ENCODE measurements around the gene ENOPH1. TPM values are rescaled to one million over a fixed set of nuclear protein-coding genes. Genes with fewer than 3 reads are reported as not detected.
"Not testable (repeated sequence)": the region's sequence is repeated elsewhere in the genome, so short reads cannot be mapped to it uniquely, and the experiment has no call there.

Gene ENOPH1
- total RNA-seq, 1 experiment from 2014 or later: 59.4 TPM

DNA sequence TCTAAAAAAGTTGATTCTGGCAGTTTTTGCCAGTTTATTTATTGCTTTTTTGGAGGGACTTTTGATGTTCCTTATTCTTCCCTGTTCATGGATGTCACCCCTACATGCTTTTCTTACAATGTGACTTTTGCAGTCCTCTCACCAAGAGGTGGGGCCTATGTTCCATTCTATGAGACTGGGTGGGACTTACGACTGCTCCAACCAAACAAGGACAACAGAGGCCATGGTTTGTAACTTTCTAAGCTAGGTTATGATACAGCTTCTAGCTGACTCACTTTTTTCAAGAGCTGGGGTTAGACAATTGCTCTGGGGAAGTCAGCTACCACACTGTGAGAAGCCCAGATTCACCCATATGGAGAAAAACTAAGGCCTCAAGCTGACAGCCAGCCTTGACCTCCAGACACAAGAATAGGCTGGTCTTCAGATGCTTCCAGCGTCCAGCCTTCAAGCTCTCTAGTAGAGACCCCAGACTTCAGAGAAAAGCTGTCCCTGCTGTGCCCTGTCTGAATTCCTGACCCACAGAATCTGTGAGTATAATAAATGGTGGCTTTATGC, 39.5 kb downstream of the ENOPH1 start:
- peak; percentile 62 for DNase-seq (ENCODE audit: low read depth)

DNA sequence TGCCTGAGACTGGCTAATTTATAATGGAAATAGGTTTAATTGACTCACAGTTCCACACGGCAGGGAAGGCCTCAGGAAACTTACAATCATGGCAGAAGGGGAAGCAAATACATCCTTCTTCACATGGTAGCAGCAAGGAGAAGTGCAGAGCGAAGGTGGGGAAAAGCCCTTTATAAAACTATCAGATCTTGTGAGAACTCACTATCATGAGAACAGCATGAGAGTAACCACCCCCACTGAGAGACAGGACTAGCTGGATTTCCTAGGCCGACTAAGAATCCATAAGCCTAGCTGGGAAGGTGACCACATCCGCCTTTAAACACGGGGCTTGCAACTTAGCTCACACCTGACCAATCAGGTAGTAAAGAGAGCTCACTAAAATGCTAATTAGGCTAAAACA, 42.7 kb downstream of the ENOPH1 start:
- not testable (repeated sequence) for DNase-seq (ENCODE audit: low read depth)

GRCh38 chr4:82473621-82474164, 43.3 kb downstream of the ENOPH1 start:
- no peak for DNase-seq (ENCODE audit: low read depth)

GRCh38 chr4:82475931-82476330, 45.5 kb downstream of the ENOPH1 start:
- not testable (repeated sequence) for DNase-seq (ENCODE audit: low read depth)

DNA sequence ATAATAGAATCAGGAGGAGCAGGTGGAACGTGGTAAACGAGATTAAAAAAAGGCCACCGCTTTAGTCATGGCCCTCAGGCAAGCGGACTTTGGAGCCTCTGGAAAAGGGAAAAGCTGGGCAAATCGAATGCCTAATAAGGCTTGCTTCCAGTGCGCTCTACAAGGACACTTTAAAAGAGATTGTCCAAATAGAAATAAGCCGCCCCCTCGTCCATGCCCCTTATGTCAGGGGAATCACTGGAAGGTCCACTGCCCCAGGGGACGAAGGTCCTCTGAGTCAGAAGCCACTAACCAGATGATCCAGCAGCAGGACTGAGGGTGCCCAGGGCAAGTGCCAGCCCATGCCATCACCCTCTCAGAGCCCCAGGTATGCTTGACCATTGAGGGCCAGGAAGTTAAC, 47.1 kb downstream of the ENOPH1 start:
- not testable (repeated sequence) for DNase-seq (ENCODE audit: low read depth)

DNA sequence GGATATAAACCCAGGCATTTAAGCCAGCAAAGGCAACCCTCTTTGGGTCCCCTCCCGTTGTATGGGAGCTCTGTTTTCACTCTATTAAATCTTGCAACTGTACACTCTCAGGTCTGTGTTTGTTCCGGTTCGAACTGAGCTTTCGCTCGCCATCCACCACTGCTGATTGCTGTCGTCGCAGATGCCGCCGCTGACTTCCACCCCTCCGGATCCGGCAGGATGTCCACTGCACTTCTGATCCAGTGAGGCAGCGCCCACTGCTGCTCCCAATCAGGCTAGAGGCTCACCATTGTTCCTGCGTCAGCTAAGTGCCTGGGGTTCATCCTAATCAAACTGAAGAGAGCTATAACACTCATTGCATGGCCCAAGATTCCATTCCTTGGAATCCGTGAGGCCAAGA, 49.2 kb downstream of the ENOPH1 start:
- no peak for DNase-seq (ENCODE audit: low read depth)

GRCh38 chr4:82480771-82481505, 50.5 kb downstream of the ENOPH1 start:
- DNase-seq (ENCODE audit: low read depth): no peak

GRCh38 chr4:82481506-82481840, 51.1 kb downstream of the ENOPH1 start:
- DNase-seq (ENCODE audit: low read depth): no peak

DNA sequence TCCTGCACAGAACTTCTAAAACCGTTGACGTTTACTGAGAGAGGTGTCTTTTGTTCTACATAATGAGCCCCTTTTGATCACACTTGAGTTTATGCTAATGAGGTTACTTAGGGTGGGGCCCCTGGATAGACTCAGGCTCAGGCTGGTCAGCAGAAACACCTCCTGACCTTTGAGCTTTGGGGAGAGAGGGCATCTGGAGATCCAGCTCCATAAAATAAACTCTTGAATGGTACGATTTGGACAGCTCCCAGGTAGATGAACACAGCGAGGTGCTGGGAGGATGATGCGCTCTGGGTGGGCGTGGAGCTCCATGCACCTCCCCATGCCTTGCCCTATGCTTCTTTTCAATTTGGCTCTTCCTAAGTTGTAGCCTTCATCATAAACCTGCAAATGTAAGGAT, 52.0 kb downstream of the ENOPH1 start:
- no peak for DNase-seq (ENCODE audit: low read depth)

DNA sequence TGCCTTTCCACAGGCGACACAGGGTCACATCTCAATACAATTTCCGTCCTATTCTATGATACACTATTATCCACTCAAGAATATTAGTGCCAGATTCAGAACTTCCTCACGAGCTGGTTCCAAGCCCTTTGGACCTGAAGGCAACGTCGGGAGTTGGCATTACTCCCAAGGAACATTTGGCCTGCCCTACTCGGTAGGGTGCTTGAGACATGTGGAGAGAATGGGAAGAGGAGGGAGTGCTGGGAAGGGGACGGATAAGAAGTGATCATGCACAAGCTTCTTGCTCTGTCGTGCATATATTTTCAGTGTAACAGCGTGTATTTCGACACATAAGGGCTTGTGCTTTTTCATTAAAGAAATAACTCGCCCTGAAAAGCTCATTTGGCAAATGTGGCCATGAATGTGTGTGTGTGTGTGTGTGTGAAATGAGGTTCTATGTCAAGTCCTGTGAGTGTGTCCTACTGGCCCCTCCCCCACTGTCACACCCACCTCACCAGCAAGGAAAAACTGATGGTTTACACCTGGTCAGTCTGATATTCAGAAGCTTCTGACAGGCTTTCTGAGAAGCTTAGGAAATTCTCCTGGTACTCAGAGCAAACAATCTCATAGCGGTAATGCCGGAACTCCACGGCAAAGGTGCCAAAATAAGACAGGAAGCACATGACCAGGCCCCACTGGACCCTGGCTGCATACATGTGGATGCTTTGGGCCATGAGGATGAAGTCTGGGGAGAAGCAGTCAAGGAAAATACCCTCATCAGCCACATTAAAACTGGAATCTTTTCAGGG, 54.8 kb downstream of the ENOPH1 start:
- DNase-seq (ENCODE audit: low read depth): no peak

- DNase-seq (ENCODE audit: low read depth): no peak
Measured at GRCh38 chr4:82489076-82489475, 58.7 kb downstream of the ENOPH1 start.

DNA sequence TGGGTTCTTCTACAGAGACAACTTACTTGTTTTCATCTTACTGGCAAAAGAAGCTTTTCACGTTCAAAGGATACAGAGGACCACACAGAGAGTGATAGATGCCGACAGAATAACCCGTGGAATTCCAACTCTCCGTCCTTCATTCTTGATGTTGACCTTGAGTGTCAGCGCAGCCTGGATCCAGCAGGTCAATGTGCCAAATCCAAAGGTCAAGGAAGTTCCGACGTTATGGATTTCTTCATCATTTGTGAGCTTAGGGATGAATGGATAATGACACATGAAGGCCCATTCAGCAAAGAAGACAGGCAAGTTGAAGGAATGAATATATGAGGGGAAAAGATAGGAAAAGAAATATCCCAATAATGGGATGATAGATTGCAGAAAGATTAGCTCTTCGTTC, 59.6 kb downstream of the ENOPH1 start:
- DNase-seq (ENCODE audit: low read depth): no peak

- no peak for DNase-seq (ENCODE audit: low read depth)
Measured at GRCh38 chr4:82491251-82491960, 61.0 kb downstream of the ENOPH1 start.

- DNase-seq (ENCODE audit: low read depth): peak; percentile 25
Measured at GRCh38 chr4:82493721-82494425, 63.5 kb downstream of the ENOPH1 start.

DNA sequence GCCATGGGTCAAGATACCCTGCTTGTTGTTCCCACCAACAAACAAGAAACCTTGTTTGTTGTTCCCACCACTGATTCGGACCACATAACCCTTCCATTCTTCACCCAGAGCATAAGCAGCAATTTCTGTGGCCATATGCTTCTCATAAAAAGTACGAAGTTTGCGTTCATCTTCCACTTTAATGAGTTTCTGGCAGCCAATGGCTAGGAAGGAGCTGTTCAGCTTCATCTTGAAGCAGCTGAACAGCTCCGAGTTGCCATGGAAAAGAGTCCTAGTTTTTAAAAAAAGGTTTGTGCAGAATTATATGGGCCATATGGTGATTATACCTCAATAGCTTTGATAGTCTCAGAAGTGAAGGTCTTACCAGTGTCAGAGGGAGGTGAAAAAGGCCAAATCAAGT, 65.3 kb downstream of the ENOPH1 start:
- DNase-seq (ENCODE audit: low read depth): no peak

DNA sequence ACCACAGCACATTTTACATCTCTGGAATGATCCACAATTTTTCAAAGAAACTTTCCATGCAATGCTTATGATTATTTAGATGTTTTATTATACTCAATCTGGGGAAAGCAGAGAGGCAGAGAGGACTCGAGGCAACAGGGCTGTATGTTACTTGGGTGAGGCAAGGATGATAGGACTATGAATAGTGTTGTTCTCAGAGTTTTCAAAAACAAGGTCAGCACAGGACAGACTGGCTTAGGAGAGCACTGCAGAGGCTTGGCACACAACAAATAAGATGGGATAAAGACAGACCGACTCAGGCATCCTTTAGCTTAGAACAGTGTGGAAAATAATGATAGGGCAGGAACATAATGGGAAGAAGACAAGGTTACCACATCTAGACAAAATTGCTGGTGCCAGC, 66.0 kb downstream of the ENOPH1 start:
- no peak for DNase-seq (ENCODE audit: low read depth)

- DNase-seq (ENCODE audit: low read depth): no peak
Measured at GRCh38 chr4:82499738-82500434, 69.5 kb downstream of the ENOPH1 start.

- DNase-seq (ENCODE audit: low read depth): no peak
Measured at GRCh38 chr4:82500435-82501153, 70.2 kb downstream of the ENOPH1 start.

- DNase-seq (ENCODE audit: low read depth): no peak
Measured at GRCh38 chr4:82501154-82501442, 70.7 kb downstream of the ENOPH1 start.

DNA sequence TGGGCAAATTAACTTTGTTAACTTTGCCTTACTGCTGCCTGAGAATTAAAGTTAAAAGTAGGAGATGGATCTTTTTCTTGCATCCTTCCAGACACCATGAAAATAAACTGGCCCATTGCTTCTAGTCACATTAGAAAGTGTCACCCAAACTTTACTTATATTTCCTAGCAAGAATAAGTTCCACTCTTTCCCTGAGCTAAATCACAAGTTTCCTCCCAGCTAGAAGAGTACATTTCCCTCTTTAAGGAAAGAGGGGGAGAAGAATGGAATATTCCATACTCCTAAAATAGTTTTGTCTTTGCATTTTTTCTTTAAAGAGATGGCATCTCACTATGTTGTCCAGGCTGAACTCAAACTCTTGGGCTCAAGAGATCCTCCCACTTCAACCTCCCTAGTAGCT, 77.6 kb downstream of the ENOPH1 start:
- no peak for DNase-seq (ENCODE audit: low read depth)
